Smooth muscle cell (in vitro differentiated cells): ENCODE results near the gene ZNF512B. TPM values are rescaled to one million over a fixed set of nuclear protein-coding genes. Genes with fewer than 3 reads are reported as not detected.

Source experiments
- DNase-seq: peaks from one replicate; lab custom pipeline; 2025; ENCODE audit not compliant: unreplicated experiment; lab: John Stamatoyannopoulos, UW
- H2AFZ ChIP-seq: fragments of 200-600 bp; sonication (generic); 2 replicates; pipeline ENCODE4 v1.6.0; 2016; ENCODE audit warnings: antibody characterized with exemption, low read depth, mild to moderate bottlenecking
- H3F3A ChIP-seq: fragments of 200-600 bp; sonication (generic); 2 replicates; pipeline ENCODE4 v1.6.0; 2017; ENCODE audit warnings: antibody characterized with exemption, low read depth
- H3K27ac ChIP-seq: fragments of 200-600 bp; sonication (generic); 2 replicates; pipeline ENCODE4 v1.5.1; 2016; ENCODE audit warnings: low read depth, mild to moderate bottlenecking
- H3K27me3 ChIP-seq: fragments of 200-600 bp; sonication (generic); 2 replicates; pipeline ENCODE4 v1.6.1; 2016; ENCODE audit warnings: low read depth, mild to moderate bottlenecking
- H3K36me3 ChIP-seq: fragments of 200-600 bp; sonication (generic); 2 replicates; pipeline ENCODE4 v1.5.1; 2016; ENCODE audit warnings: low read depth
- H3K4me1 ChIP-seq: fragments of 200-600 bp; sonication (generic); 2 replicates; pipeline ENCODE4 v1.5.1; 2016; ENCODE audit warnings: low read depth
- H3K4me2 ChIP-seq: fragments of 200-600 bp; sonication (generic); 2 replicates; pipeline ENCODE4 v1.6.0; 2016; ENCODE audit warnings: mild to moderate bottlenecking
- H3K4me3 ChIP-seq: fragments of 200-600 bp; sonication (generic); 2 replicates; pipeline ENCODE4 v1.5.1; 2016; ENCODE audit warnings: mild to moderate bottlenecking
- H3K79me2 ChIP-seq: fragments of 200-600 bp; sonication (generic); 2 replicates; pipeline ENCODE4 v1.6.0; 2016; ENCODE audit warnings: low read depth, mild to moderate bottlenecking
- H3K9ac ChIP-seq: fragments of 200-600 bp; sonication (generic); 2 replicates; pipeline ENCODE4 v1.6.0; 2016; ENCODE audit warnings: low read depth
- H3K9me3 ChIP-seq: fragments of 200-600 bp; sonication (generic); replicated peaks from 2 replicates; pipeline ENCODE4 v1.5.1; 2016; ENCODE audit warnings: low read depth
- H4K20me1 ChIP-seq: fragments of 200-600 bp; sonication (generic); 2 replicates; pipeline ENCODE4 v1.6.0; 2016; ENCODE audit warnings: low read depth
- CTCF ChIP-seq: fragments of 200-600 bp; sonication (generic); IDR thresholded peaks from 2 replicates; pipeline ENCODE4 v1.5.1; 2017; ENCODE audit warnings: borderline replicate concordance, mild to moderate bottlenecking, antibody characterized with exemption; ENCODE audit not compliant: insufficient read depth, poor library complexity, severe bottlenecking
- WGBS: methylation state at CpG from one replicate; pipeline ENCODE4 v1.1.7; 2016; ENCODE audit warnings: low lambda C conversion rate; 5-methylcytosine and 5-hydroxymethylcytosine counted together
- polyA plus RNA-seq: library from polyadenylated mRNA; unstranded; fragments of >200 nt; fragmentation: Nextera tagmentation; extraction: Ambion mirVana; gene quantifications from 2 replicates; pipeline ENCODE4 v1.2.1, GENCODE V29; 2016
- total RNA-seq: library from RNA; depleted of rRNA; stranded (reverse); fragments of >200 nt; gene quantifications from 2 replicates; pipeline ENCODE4 v1.2.3, GENCODE V29; 2014

The ZNF512B gene
- total and polyA plus RNA-seq, 2 experiments from 2014 or later = 4.6 to 5.6 TPM

GRCh38 chr20:63957690-63958441 is 11.9 kb downstream of the ZNF512B start:
- TF ChIP-seq CTCF = no peak
- peak; percentile 13 for DNase-seq
- Histone ChIP-seq H3F3A (no peaks in the 10 kb centered on the region), H3K4me3 (peak overlapping the region; percentile 99), H3K27ac (peak overlapping the region; percentile 80), H3K9me3 (no peaks in the 10 kb centered on the region), H3K9ac (no peak overlapping the region), H3K4me2 (peak overlapping the region; percentile 100), H3K27me3 (no peaks in the 10 kb centered on the region), H4K20me1 (peaks cover 28% of the 10 kb centered on the region), H3K36me3 (no peaks in the 10 kb centered on the region), H2AFZ (no peak overlapping the region), H3K79me2 (peaks cover 33% of the 10 kb centered on the region), H3K4me1 (peaks cover 10% of the 10 kb centered on the region)
- 37% methylated on average over 12 of the region's 13 CpGs for WGBS

GRCh38 chr20:63957004-63957689 is 12.6 kb downstream of the ZNF512B start:
- no peaks in the 10 kb centered on the region for H3F3A ChIP-seq
- no peak overlapping the region for H2AFZ ChIP-seq
- no peaks in the 10 kb centered on the region for H3K27me3 ChIP-seq
- no peak for TF ChIP-seq CTCF
- DNase-seq = peak; percentile 69
- peaks cover 10% of the 10 kb centered on the region for H3K4me1 ChIP-seq
- 4% methylated on average over 28 of the region's 28 CpGs for WGBS
- no peaks in the 10 kb centered on the region for H3K9me3 ChIP-seq
- peaks cover 36% of the 10 kb centered on the region for H4K20me1 ChIP-seq
- H3K36me3 ChIP-seq = no peaks in the 10 kb centered on the region
- peak overlapping the region; percentile 80 for H3K27ac ChIP-seq
- H3K4me3 ChIP-seq = peak overlapping the region; percentile 99
- H3K79me2 ChIP-seq = peaks cover 40% of the 10 kb centered on the region
- peak overlapping the region; percentile 100 for H3K4me2 ChIP-seq
- peak overlapping the region; percentile 71 for H3K9ac ChIP-seq

- H3K4me1 ChIP-seq = peaks cover 10% of the 10 kb centered on the region
- no peaks in the 10 kb centered on the region for H3K9me3 ChIP-seq
- peak; percentile 52 for DNase-seq
- H3F3A ChIP-seq = no peaks in the 10 kb centered on the region
- WGBS = 2% methylated on average over 15 of the region's 15 CpGs
- peak overlapping the region; percentile 71 for H3K9ac ChIP-seq
- no peak for TF ChIP-seq CTCF
- peaks cover 45% of the 10 kb centered on the region for H3K79me2 ChIP-seq
- H3K4me3 ChIP-seq = peak overlapping the region; percentile 99
- peaks cover 41% of the 10 kb centered on the region for H4K20me1 ChIP-seq
- H3K27me3 ChIP-seq = no peaks in the 10 kb centered on the region
- no peak overlapping the region for H2AFZ ChIP-seq
- peak overlapping the region; percentile 100 for H3K4me2 ChIP-seq
- peak overlapping the region; percentile 80 for H3K27ac ChIP-seq
- H3K36me3 ChIP-seq = no peaks in the 10 kb centered on the region
Measured at GRCh38 chr20:63956664-63957003, 13.1 kb downstream of the ZNF512B start.
